NT2/D1 (cell line): ENCODE measurements around the gene SENP3.

Source experiments
- DNase-seq: peaks from one replicate; pipeline ENCODE4 v3.0.0-alpha.2; 2011; ENCODE audit warnings: low read depth, low spot score
- H3K27me3 ChIP-seq: 2 replicates; pipeline ENCODE4 v1.6.0; 2011; ENCODE audit warnings: mild to moderate bottlenecking; ENCODE audit not compliant: insufficient read length, insufficient read depth
- H3K36me3 ChIP-seq: 2 replicates; pipeline ENCODE4 v1.6.1; 2011; ENCODE audit warnings: mild to moderate bottlenecking, low read length, mixed read lengths; ENCODE audit not compliant: insufficient read depth, insufficient read length
- H3K4me1 ChIP-seq: 2 replicates; pipeline ENCODE4 v1.5.1; 2011; ENCODE audit not compliant: insufficient read depth, insufficient read length
- H3K4me3 ChIP-seq: 2 replicates; pipeline ENCODE4 v1.5.1; 2011; ENCODE audit warnings: low read depth; ENCODE audit not compliant: insufficient read length
- H3K9ac ChIP-seq: 2 replicates; pipeline ENCODE4 v1.6.0; 2011; ENCODE audit warnings: low read depth; ENCODE audit not compliant: insufficient read length
- H3K9me3 ChIP-seq: 2 replicates; pipeline ENCODE4 v1.5.1; 2011; ENCODE audit warnings: mild to moderate bottlenecking, low read length; ENCODE audit not compliant: insufficient read depth
- SUZ12 ChIP-seq: IDR thresholded peaks from 2 replicates; pipeline ENCODE4 v1.6.1; 2011; ENCODE audit not compliant: insufficient read length, insufficient read depth; ENCODE audit errors: extremely low read depth
- YY1 ChIP-seq: IDR thresholded peaks from 2 replicates; pipeline ENCODE4 v1.6.1; 2011; ENCODE audit not compliant: insufficient read length, insufficient read depth
- ZNF274 ChIP-seq: IDR thresholded peaks from 2 replicates; pipeline ENCODE4 v1.6.1; 2011; ENCODE audit warnings: mild to moderate bottlenecking, low read depth, low read length

Gene SENP3

DNA sequence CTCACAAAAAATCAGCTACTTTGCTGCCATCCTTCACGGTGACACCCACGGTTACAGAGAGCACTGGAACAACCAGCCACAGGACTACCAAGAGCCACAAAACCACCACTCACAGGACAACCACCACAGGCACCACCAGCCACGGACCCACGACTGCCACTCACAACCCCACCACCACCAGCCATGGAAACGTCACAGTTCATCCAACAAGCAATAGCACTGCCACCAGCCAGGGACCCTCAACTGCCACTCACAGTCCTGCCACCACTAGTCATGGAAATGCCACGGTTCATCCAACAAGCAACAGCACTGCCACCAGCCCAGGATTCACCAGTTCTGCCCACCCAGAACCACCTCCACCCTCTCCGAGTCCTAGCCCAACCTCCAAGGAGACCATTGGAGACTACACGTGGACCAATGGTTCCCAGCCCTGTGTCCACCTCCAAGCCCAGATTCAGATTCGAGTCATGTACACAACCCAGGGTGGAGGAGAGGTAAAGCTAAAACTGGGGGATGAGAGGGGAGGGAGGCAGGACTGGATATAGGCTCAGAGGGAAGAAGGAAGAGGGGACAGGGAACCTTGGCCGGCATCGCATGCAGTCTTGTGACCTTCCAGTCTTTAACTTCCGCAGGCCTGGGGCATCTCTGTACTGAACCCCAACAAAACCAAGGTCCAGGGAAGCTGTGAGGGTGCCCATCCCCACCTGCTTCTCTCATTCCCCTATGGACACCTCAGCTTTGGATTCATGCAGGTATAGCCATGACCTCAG is 18.3 kb downstream of the SENP3 start:
- DNase-seq, result no peak
- Histone ChIP-seq H3K36me3 (peaks cover 64% of the 10 kb centered on the region), H3K27me3 (no peaks in the 10 kb centered on the region), H3K4me1 (peaks cover 12% of the 10 kb centered on the region), H3K9me3 (no peaks in the 10 kb centered on the region), H3K4me3 (no peak overlapping the region), H3K9ac (no peak overlapping the region)
- no peak for TF ChIP-seq YY1

DNA sequence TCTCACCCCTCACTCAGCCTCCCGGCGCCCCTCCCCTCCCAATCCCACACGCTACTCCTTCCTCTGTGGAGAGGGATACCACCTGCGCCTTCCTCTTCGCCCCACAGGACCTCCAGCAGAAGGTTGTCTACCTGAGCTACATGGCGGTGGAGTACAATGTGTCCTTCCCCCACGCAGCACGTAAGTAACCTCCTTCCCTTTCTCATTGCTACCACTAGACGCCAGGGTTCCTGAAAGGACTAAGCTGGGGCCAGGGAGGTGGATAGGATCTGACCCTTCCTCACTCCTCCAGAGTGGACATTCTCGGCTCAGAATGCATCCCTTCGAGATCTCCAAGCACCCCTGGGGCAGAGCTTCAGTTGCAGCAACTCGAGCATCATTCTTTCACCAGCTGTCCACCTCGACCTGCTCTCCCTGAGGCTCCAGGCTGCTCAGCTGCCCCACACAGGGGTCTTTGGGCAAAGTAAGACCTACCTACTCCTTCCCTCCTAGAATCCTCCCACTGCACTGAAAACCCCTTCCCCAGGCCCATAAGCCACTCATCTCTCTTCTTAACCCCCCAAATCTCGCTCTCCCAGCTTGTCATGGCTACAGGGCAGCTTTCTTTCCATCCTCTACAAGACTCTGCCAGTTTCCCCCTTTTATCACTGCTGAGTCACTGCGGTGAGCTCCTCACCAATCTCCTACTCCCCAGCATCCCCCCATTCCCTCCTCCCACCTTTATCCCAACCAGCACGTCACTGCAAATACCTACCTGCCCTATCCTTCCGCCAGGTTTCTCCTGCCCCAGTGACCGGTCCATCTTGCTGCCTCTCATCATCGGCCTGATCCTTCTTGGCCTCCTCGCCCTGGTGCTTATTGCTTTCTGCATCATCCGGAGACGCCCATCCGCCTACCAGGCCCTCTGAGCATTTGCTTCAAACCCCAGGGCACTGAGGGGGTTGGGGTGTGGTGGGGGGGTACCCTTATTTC is 19.2 kb downstream of the SENP3 start:
- Histone ChIP-seq H3K4me3 (no peak overlapping the region), H3K9me3 (no peaks in the 10 kb centered on the region), H3K4me1 (peaks cover 12% of the 10 kb centered on the region), H3K9ac (peak overlapping the region; percentile 32), H3K36me3 (peaks cover 61% of the 10 kb centered on the region), H3K27me3 (no peaks in the 10 kb centered on the region)
- no peak for DNase-seq
- no peak for TF ChIP-seq SUZ12

DNA sequence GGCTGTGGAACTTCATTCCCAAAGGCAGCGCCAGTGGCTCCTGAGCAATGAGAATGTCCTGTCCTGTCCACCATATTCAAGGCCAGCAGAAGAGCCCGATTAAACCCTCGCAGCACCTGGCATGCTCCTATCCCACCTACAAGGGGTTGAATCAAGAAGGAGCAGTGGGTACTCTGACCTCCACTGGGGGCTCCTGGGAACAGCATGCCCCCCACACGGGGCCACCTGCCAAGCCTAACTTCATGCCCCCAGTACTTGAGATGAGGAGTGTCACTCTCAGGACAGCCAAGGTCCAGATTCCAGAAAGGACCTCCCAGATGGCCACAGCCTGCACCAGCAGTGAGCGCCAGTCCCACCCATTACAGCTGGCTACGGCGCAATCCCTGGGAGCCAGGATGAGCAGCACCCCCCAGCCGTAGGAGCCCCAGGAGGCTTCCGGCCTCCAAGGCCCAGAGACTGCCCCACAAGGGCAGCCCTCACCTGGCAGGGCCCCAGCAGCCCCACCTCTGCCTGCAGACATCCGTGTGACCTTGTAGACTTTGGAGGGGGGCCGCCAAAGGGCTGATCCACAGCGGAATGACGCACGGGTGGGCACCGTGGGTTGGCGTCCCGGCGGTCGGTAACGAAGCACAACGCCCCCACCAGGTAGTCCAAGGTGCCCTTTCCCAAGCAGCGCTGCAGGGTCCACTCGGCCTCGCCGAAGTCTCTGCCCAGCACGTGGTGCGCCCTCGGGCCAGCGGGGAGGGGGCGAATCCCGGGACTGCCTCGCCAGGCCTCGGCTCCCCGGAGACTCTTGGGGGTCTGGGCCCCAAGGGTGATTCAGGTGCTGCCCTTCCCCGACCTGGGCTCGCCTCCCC is 20.9 kb downstream of the SENP3 start:
- peaks cover 55% of the 10 kb centered on the region for H3K36me3 ChIP-seq

DNA sequence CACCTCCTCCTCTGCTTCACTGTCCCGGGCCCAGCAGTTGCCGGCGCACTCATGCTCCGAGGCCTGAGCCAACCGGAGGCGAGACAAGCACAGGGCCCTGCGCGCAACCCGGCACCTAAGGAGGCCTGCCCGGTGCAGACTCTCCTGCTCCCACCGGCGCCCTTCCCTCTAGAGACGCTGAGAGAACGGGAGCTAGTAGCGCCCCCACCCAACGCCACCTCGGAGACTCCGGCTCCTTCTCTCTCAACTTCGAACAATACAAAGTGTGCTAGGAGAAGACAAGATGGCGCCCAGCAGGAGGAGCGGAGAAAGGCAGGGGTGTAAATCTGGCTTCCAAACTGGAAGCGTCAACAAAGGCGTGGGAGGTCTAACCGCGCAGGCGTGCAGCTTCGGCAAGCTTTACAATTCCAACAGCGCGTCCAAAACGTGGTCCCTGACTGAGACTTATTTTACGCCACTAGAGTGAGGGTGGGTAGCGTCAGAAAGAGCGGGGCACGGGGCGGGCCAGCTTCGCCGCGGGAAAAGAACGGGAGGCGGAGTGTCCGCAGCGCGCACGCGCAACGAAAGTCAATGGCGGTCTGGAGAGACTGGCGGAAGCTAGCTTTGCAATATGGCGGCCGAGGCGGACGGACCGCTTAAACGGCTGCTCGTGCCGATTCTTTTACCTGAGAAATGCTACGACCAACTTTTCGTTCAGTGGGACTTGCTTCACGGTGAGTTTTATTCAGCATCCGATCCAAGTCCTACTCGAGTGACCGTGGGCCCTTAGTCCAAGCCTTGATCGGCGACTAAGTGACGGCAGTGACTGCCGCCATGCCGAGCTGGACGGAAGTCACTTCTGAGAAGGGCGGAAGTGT is 21.8 kb downstream of the SENP3 start, which contains the start of gene MPDU1:
MPDU1 (plus strand) TSS at position 600 of the 857 bp plus-strand sequence; CDS start at position 611, 11 bp downstream.
- H3K27me3 ChIP-seq, result no peaks in the 10 kb centered on the region
- peak within 1 kb of the TSS; percentile 93 for H3K9ac ChIP-seq
- H3K4me3 ChIP-seq, result peak within 1 kb of the TSS; percentile 74
- peak; percentile 89 for DNase-seq
- no peaks in the 10 kb centered on the region for H3K9me3 ChIP-seq
- H3K4me1 ChIP-seq, result peaks cover 13% of the 10 kb centered on the region
- TF ChIP-seq ZNF274 (no peak), YY1 (peak; percentile 78)
- H3K36me3 ChIP-seq, result peaks cover 56% of the 10 kb centered on the region

More for the DNA sequence above, 20.9 kb downstream of the SENP3 start:
- Histone ChIP-seq H3K9me3 (no peaks in the 10 kb centered on the region), H3K4me3 (peak overlapping the region; percentile 74), H3K27me3 (no peaks in the 10 kb centered on the region), H3K4me1 (peaks cover 14% of the 10 kb centered on the region), H3K9ac (peak overlapping the region; percentile 93)
- no peak for TF ChIP-seq ZNF274
- TF ChIP-seq YY1, result no peak
- no peak for TF ChIP-seq SUZ12
- no peak for DNase-seq

DNA sequence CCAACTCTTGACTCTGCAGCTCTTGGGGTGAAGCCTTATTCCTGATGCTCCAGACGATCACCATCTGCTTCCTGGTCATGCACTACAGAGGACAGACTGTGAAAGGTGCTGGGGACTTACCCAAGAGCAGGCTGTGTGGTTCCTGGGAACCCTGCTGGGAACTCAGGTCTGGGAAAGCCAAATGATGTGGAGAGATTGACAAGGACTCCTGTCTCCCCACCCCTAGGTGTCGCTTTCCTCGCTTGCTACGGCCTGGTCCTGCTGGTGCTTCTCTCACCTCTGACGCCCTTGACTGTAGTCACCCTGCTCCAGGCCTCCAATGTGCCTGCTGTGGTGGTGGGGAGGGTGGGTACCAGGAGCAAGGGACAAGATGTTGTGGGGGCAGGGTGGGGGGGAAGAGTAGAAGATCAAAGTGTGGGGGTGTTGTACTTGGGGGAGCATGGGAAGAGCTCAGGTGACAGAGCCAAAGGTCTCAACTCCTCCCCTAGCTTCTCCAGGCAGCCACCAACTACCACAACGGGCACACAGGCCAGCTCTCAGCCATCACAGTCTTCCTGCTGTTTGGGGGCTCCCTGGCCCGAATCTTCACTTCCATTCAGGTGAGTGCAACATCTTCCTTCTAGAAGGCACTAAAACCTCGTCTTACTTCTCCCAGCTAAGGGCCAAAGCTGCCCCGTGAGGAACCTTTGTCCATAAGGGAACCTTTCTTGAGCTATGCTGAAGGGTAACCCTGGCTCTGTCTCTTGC is 25.1 kb downstream of the SENP3 start:
- no peak for DNase-seq
- H3K27me3 ChIP-seq, result no peaks in the 10 kb centered on the region
- H3K9ac ChIP-seq, result peak overlapping the region; percentile 42
- H3K4me1 ChIP-seq, result peaks cover 21% of the 10 kb centered on the region
- no peak overlapping the region for H3K4me3 ChIP-seq
- peaks cover 51% of the 10 kb centered on the region for H3K36me3 ChIP-seq
- H3K9me3 ChIP-seq, result no peaks in the 10 kb centered on the region
- no peak for TF ChIP-seq SUZ12
- TF ChIP-seq YY1, result no peak
- TF ChIP-seq ZNF274, result no peak
